Stimulated activated effector memory CD8-positive, alpha-beta T cell treated with anti-CD3 and anti-CD28 coated beads, Interleukin-12 subunit alpha, Interleukin-12 subunit beta, amount 100 ng/mL, for 72 hours (primary cell): Measurements from ENCODE around the gene LCN6.
"Not testable (repeated sequence)": the region's sequence is repeated elsewhere in the genome, so short reads cannot be mapped to it uniquely, and the experiment has no call there.

Experiments used
- ATAC-seq: fragments of 150-1000 bp; cut with Tn5 transposase; 2 replicates; pipeline ENCODE4 v1.10.0; 2021
- DNase-seq, 2 donors: peaks; one replicate each; pipeline ENCODE4 v3.0.0; 2021 to 2022; ENCODE audit warnings: low spot score in 2 of 2
- H3K27ac Mint-ChIP-seq: one replicate; pipeline ENCODE4 v1.8.0; 2022; ENCODE audit warnings: mild to moderate bottlenecking, mixed read lengths
- H3K36me3 Mint-ChIP-seq: one replicate; pipeline ENCODE4 v1.8.0; 2022; ENCODE audit warnings: mild to moderate bottlenecking, mixed read lengths
- H3K4me1 Mint-ChIP-seq: one replicate; pipeline ENCODE4 v1.8.0; 2022; ENCODE audit warnings: mixed read lengths
- H3K4me3 Mint-ChIP-seq: one replicate; pipeline ENCODE4 v1.8.0; 2022; ENCODE audit warnings: mild to moderate bottlenecking, mixed read lengths
- H3K9me3 Mint-ChIP-seq: one replicate; pipeline ENCODE4 v1.8.0; 2022; ENCODE audit warnings: mixed read lengths

Gene LCN6

GRCh38 chr9:136707849-136708517, 40.3 kb downstream of the LCN6 start:
- H3K36me3 Mint-ChIP-seq = no peaks in the 10 kb centered on the region
- H3K27ac Mint-ChIP-seq = no peak overlapping the region
- no peak for ATAC-seq
- H3K9me3 Mint-ChIP-seq = no peaks in the 10 kb centered on the region
- no peak overlapping the region for H3K4me3 Mint-ChIP-seq
- H3K4me1 Mint-ChIP-seq = peaks cover 5% of the 10 kb centered on the region
- no peak for DNase-seq

DNA sequence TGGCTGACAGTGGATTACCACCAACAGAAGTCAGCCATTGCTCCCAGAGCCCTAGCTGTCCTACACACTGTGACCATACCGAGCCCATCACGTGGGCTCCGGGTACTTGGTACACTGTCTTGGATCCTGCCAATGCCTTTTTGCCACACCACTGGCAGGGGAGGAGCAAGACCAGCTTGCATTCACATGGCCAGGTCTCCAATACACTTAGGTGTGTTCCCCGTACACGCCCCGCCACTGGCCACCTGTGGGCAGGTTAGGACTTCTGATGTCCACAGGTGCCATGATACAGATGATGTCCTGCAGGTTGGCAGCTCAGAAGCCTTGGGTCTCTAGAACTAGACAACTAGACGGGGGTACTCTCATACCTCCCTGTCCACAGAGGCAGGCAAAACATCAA, 41.3 kb downstream of the LCN6 start:
- ATAC-seq (no peak), DNase-seq (no peak)
- Mint-ChIP-seq H3K36me3 (no peaks in the 10 kb centered on the region), H3K4me3 (no peak overlapping the region), H3K27ac (no peak overlapping the region), H3K4me1 (peaks cover 6% of the 10 kb centered on the region), H3K9me3 (no peaks in the 10 kb centered on the region)

GRCh38 chr9:136705564-136705963, 42.8 kb downstream of the LCN6 start:
- DNase-seq = no peak
- no peak overlapping the region for H3K27ac Mint-ChIP-seq
- H3K4me3 Mint-ChIP-seq = no peak overlapping the region
- peaks cover 15% of the 10 kb centered on the region for H3K4me1 Mint-ChIP-seq
- no peak for ATAC-seq
- H3K36me3 Mint-ChIP-seq = no peaks in the 10 kb centered on the region
- H3K9me3 Mint-ChIP-seq = no peaks in the 10 kb centered on the region

GRCh38 chr9:136704741-136705140, 43.6 kb downstream of the LCN6 start:
- not testable (repeated sequence) for H3K9me3 Mint-ChIP-seq, H3K27ac Mint-ChIP-seq, H3K4me3 Mint-ChIP-seq, H3K36me3 Mint-ChIP-seq, DNase-seq, ATAC-seq
- H3K4me1 Mint-ChIP-seq = peaks cover 21% of the 10 kb centered on the region

DNA sequence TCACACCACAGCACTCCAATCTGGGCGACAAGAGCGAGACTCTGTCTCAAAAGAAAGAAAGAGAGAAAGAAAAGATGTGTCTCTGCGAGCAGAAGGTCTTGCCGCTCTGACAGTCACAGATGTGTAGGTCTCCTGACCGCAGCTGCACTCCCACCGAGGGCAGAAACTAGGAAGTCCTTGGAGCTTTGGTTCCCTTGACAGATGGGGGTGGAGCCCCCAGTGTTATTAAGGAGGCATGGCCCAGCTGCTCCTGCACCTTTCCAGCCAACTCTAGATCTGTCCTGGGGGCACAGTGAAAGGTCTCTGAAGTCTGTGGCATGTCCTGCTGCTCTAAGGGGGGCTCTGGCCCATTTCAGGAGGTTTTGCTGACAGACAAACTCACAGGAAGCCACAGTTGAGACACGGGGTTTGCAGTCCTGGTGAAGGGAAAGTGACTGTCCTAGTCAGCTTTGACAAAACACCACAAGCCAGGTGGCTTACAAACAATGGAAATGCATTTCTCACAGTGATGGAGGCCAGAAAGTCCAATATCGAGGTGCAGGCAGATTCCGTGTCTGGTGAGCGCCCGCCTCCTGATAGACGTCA, 45.0 kb downstream of the LCN6 start:
- Mint-ChIP-seq H3K9me3 (no peaks in the 10 kb centered on the region), H3K4me1 (peaks cover 21% of the 10 kb centered on the region), H3K36me3 (no peaks in the 10 kb centered on the region), H3K4me3 (no peak overlapping the region), H3K27ac (no peak overlapping the region)
- DNase-seq (no peak), ATAC-seq (no peak)

DNA sequence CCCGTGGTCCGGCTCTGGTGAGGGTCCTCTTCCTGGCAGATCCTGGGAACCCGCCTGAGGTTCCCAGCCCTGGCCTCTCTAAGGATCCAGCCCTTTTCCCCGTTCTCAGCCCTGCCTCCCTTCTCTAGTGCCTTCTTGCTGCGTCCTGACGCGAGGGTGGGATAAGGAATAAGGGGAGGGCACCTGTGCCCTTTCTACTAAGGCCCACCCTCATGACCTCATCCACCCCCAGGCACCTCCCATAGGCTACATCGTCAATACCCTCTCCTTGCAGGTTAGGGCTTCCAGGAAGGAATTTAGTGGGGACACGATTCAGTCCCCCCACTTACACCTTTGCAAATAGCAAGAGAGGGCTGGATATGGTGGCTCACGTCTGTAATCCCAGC, 46.7 kb downstream of the LCN6 start:
- H3K4me3 Mint-ChIP-seq = peak overlapping the region; percentile 72
- peaks cover 31% of the 10 kb centered on the region for H3K4me1 Mint-ChIP-seq
- ATAC-seq (no peak), DNase-seq (no peak)
- H3K9me3 Mint-ChIP-seq = no peaks in the 10 kb centered on the region
- H3K27ac Mint-ChIP-seq = peak overlapping the region; percentile 89
- no peaks in the 10 kb centered on the region for H3K36me3 Mint-ChIP-seq

- Mint-ChIP-seq H3K4me3 (peak overlapping the region; percentile 72), H3K36me3 (no peaks in the 10 kb centered on the region), H3K27ac (peak overlapping the region; percentile 89), H3K4me1 (peaks cover 37% of the 10 kb centered on the region), H3K9me3 (no peaks in the 10 kb centered on the region)
- peak; percentile 53 to 82 for DNase-seq
- peak; percentile 97 for ATAC-seq
These were observed 47.2 kb downstream of the LCN6 start for GRCh38 chr9:136700959-136701667.

DNA sequence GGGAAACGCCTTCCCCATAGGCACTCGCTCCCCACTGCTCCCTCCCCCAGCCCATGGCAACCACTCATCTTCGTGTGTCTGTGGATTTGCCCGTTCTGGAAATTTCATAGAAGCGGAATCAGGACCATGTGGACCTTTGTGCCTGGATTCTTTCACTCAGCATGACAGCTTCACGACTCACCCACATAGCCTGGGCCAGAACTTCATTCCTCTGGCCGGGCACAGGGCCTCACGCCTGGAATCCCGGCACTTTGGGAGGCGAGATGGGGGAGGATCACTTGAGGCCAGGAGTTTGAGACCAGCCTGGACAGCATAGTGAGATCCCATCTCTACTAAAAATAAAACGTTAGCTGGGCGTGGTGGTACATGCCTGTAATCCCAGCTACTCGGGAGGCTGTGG, 48.0 kb downstream of the LCN6 start:
- Mint-ChIP-seq H3K27ac (no peak overlapping the region), H3K4me3 (peak overlapping the region; percentile 72), H3K4me1 (peaks cover 44% of the 10 kb centered on the region), H3K9me3 (no peaks in the 10 kb centered on the region), H3K36me3 (no peaks in the 10 kb centered on the region)
- DNase-seq = no peak
- ATAC-seq = no peak

- DNase-seq = no peak
- no peaks in the 10 kb centered on the region for H3K9me3 Mint-ChIP-seq
- H3K4me1 Mint-ChIP-seq = peaks cover 48% of the 10 kb centered on the region
- H3K4me3 Mint-ChIP-seq = no peak overlapping the region
- no peaks in the 10 kb centered on the region for H3K36me3 Mint-ChIP-seq
- ATAC-seq = no peak
- H3K27ac Mint-ChIP-seq = no peak overlapping the region
These were observed 49.6 kb downstream of the LCN6 start for GRCh38 chr9:136698635-136699246.

DNA sequence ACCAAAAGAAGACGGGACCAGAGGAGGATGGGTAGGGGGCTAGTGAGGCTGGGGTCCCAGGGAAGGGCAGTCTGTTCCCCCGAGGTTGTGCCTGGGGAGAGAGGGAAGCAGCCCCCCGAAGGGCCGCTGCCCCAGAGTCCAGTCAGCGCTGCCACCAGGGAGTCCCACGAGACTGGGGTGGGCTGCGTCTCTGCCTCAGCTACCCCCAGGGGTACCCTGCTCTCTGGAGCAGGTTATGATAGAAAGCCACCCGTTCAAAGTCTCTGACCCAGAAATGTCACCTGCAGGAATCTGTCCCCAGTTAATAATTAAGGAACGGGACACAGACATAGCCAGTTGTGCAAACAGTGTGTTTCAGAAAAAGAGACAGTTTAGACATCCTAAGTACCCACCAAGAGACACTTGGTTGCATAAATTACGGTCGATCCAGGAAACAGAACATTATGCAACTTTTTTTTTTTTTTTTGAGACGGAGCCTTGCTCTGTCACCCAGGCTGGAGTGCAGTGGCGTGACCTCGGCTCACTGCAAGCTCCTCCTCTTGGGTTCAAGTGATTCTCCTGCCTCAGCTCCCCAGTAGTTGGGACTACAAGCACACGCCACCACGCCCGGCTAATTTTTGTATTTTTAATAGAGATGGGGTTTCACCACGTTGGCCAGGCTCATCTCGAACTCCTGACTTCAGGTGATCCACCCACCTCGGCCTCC, 50.4 kb downstream of the LCN6 start:
- ATAC-seq (no peak), DNase-seq (no peak)
- peak overlapping the region; percentile 52 for H3K4me3 Mint-ChIP-seq
- no peaks in the 10 kb centered on the region for H3K36me3 Mint-ChIP-seq
- peaks cover 55% of the 10 kb centered on the region for H3K4me1 Mint-ChIP-seq
- H3K27ac Mint-ChIP-seq = peak overlapping the region; percentile 32
- no peaks in the 10 kb centered on the region for H3K9me3 Mint-ChIP-seq

DNA sequence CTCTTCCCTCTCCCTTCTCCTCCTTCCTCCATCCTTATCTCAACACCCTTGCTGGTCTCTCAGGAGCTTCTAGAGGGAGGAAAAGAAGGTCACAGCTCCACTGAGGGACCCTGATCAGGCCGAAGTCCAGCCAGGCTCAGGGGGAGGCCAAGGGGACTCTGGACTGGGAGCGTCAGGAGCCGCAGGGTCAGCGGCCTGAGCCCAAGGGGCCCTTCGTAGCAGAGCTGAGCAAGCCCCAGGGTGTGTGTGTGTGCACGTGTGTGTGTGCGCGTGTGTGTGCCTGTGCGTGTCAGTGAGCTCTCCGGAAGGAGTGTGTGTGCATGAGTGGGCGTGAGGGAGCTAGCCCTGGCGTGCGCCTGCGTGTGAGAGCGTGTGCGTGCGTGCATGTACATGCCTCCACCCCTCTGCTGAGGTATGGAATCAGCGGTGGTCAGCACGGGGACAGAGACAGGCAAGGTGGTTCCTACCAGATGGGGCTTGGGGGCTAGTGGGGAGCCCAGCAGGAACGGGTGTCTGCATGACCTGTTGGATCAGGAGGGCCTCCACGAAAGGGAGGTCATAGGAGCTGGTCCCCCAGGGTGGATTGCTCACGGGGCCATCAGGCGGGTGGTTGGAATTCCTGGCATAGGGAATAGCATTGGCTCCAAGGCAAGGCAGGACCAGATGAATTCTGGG, 51.0 kb downstream of the LCN6 start:
- no peak for DNase-seq
- H3K4me1 Mint-ChIP-seq = peaks cover 55% of the 10 kb centered on the region
- H3K4me3 Mint-ChIP-seq = peak overlapping the region; percentile 52
- no peaks in the 10 kb centered on the region for H3K36me3 Mint-ChIP-seq
- peak overlapping the region; percentile 32 for H3K27ac Mint-ChIP-seq
- no peaks in the 10 kb centered on the region for H3K9me3 Mint-ChIP-seq
- no peak for ATAC-seq

DNA sequence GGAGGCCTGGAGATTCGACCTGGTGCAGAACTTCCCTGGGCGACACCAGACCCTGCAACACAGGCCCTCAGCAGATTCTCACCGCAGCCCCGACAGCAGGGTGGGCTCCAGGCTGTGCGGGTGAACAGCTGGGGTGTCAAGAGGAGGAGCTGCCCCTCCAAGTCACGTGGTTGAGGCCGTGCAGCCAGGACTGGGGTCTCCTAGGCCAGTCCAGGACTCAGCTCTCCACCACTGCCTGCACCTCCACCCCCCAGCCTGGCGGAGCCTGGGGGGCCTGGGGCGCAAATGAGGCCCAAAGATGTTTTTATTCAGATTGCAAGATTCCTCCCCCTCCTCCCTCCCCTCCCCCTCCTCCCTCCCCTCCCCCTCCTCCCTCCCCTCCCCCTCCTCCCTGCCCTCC, 51.8 kb downstream of the LCN6 start:
- Mint-ChIP-seq H3K4me1 (peaks cover 49% of the 10 kb centered on the region), H3K9me3 (no peaks in the 10 kb centered on the region), H3K27ac (peak overlapping the region; percentile 48), H3K4me3 (peak overlapping the region; percentile 26), H3K36me3 (no peaks in the 10 kb centered on the region)
- no peak for ATAC-seq
- DNase-seq = no peak

GRCh38 chr9:136695955-136696354, 52.4 kb downstream of the LCN6 start:
- peak overlapping the region; percentile 48 for H3K27ac Mint-ChIP-seq
- peak overlapping the region; percentile 26 for H3K4me3 Mint-ChIP-seq
- peaks cover 44% of the 10 kb centered on the region for H3K4me1 Mint-ChIP-seq

GRCh38 chr9:136695435-136695895, 52.9 kb downstream of the LCN6 start:
- Mint-ChIP-seq H3K4me1 (peaks cover 39% of the 10 kb centered on the region), H3K36me3 (no peaks in the 10 kb centered on the region), H3K27ac (peak overlapping the region; percentile 48), H3K9me3 (no peaks in the 10 kb centered on the region), H3K4me3 (no peak overlapping the region)
- DNase-seq = no peak
- no peak for ATAC-seq

More at GRCh38 chr9:136695955-136696354, 52.4 kb downstream of the LCN6 start:
- no peak for DNase-seq
- Mint-ChIP-seq H3K9me3 (no peaks in the 10 kb centered on the region), H3K36me3 (no peaks in the 10 kb centered on the region)
- peak; percentile 8 for ATAC-seq

- ATAC-seq (no peak), DNase-seq (no peak)
- H3K27ac Mint-ChIP-seq = no peak overlapping the region
- H3K4me1 Mint-ChIP-seq = peaks cover 34% of the 10 kb centered on the region
- no peaks in the 10 kb centered on the region for H3K9me3 Mint-ChIP-seq
- H3K36me3 Mint-ChIP-seq = no peaks in the 10 kb centered on the region
- no peak overlapping the region for H3K4me3 Mint-ChIP-seq
These were observed 53.5 kb downstream of the LCN6 start for GRCh38 chr9:136694872-136695247.
